Liver (tissue), 9 donors: ENCODE measurements around the gene NMNAT2. TPM values are rescaled to one million over a fixed set of nuclear protein-coding genes. Genes with fewer than 3 reads are reported as not detected.

Experiments
- DNase-seq: peaks from one replicate; pipeline ENCODE4 v3.0.0-alpha.2; 2017; ENCODE audit warnings: low spot score
- H3K27ac ChIP-seq, 2 donors: one replicate each; pipeline ENCODE4 v1.7.0; 2013; ENCODE audit warnings: inconsistent platforms in 2 of 2, low read length in 2 of 2, control low read depth in 1 of 2, low read depth in 1 of 2, mild to moderate bottlenecking in 1 of 2
- H3K27me3 ChIP-seq, 4 donors: one replicate each; pipeline versions ENCODE4 v1.6.1 to v1.7.0; 2013; ENCODE audit warnings: low read length in 3 of 4, inconsistent platforms in 1 of 4, mild to moderate bottlenecking in 1 of 4, moderate library complexity in 1 of 4; ENCODE audit not compliant: control insufficient read depth in 4 of 4, insufficient read depth in 4 of 4
- H3K36me3 ChIP-seq, 4 donors: one replicate each; pipeline versions ENCODE4 v1.6.1 to v1.7.0; 2013; ENCODE audit warnings: low read length in 3 of 4, mild to moderate bottlenecking in 3 of 4, low read depth in 1 of 4, moderate library complexity in 1 of 4; ENCODE audit not compliant: control insufficient read depth in 4 of 4, insufficient read depth in 3 of 4
- H3K4me1 ChIP-seq, 4 donors: one replicate each; pipeline versions ENCODE4 v1.6.1 to v1.7.0; 2013; ENCODE audit warnings: low read length in 3 of 4, mild to moderate bottlenecking in 3 of 4, moderate library complexity in 1 of 4; ENCODE audit not compliant: control insufficient read depth in 4 of 4, insufficient read depth in 4 of 4
- H3K4me3 ChIP-seq, 3 donors: one replicate each; pipeline versions ENCODE4 v1.6.1 to v1.7.0; 2013; ENCODE audit warnings: low read length in 3 of 3, control low read depth in 1 of 3, low read depth in 1 of 3, mild to moderate bottlenecking in 1 of 3
- H3K9ac ChIP-seq, 2 donors: one replicate each; pipeline ENCODE4 v1.7.0; 2013; ENCODE audit warnings: low read length in 2 of 2, mild to moderate bottlenecking in 2 of 2, moderate library complexity in 2 of 2, control low read depth in 1 of 2, low read depth in 1 of 2
- H3K9me3 ChIP-seq, 4 donors: one replicate each; pipeline versions ENCODE4 v1.6.1 to v1.7.0; 2013; ENCODE audit warnings: low read length in 3 of 4; ENCODE audit not compliant: control insufficient read depth in 4 of 4
- FOXA1 ChIP-seq: IDR thresholded peaks from 2 replicates; pipeline ENCODE4 v1.6.1; 2016; ENCODE audit warnings: antibody characterized with exemption
- FOXA2 ChIP-seq: IDR thresholded peaks from 2 replicates; pipeline ENCODE4 v1.6.1; 2016; ENCODE audit warnings: antibody characterized with exemption
- HNF4A ChIP-seq, 2 donors: conservative IDR thresholded peaks; 2 replicates each; pipeline ENCODE4 v1.6.1; 2016; ENCODE audit warnings: antibody characterized with exemption in 2 of 2, mild to moderate bottlenecking in 2 of 2
- MAX ChIP-seq: IDR thresholded peaks from 2 replicates; pipeline ENCODE4 v1.6.1; 2016; ENCODE audit warnings: antibody characterized with exemption
- NR2F2 ChIP-seq: IDR thresholded peaks from 2 replicates; pipeline ENCODE4 v1.6.1; 2016; ENCODE audit warnings: antibody characterized with exemption
- RAD21 ChIP-seq, 2 donors: IDR thresholded peaks; 2 replicates each; pipeline ENCODE4 v1.6.1; 2016; ENCODE audit warnings: antibody characterized with exemption in 2 of 2, mild to moderate bottlenecking in 2 of 2
- REST ChIP-seq: IDR thresholded peaks from 2 replicates; pipeline ENCODE4 v1.6.1; 2016; ENCODE audit warnings: antibody characterized with exemption, mild to moderate bottlenecking
- RXRA ChIP-seq, 2 donors: IDR thresholded peaks; 2 replicates each; pipeline ENCODE4 v1.6.1; 2017 to 2018; ENCODE audit warnings: antibody characterized with exemption in 2 of 2, mild to moderate bottlenecking in 1 of 2
- SP1 ChIP-seq: IDR thresholded peaks from 2 replicates; pipeline ENCODE4 v1.6.1; 2018; ENCODE audit warnings: antibody characterized with exemption, mild to moderate bottlenecking
- TAF1 ChIP-seq: conservative IDR thresholded peaks from 2 replicates; pipeline ENCODE4 v1.6.1; 2016; ENCODE audit warnings: antibody characterized with exemption, mild to moderate bottlenecking
- YY1 ChIP-seq: IDR thresholded peaks from 2 replicates; pipeline ENCODE4 v1.6.1; 2016; ENCODE audit warnings: antibody characterized with exemption, mild to moderate bottlenecking
- WGBS: extraction: QIAGEN DNeasy Blood & Tissue Kit; methylation state at CpG from one replicate; pipeline ENCODE4 v1.1.7; 2013; 5-methylcytosine and 5-hydroxymethylcytosine counted together
- polyA plus RNA-seq, 2 donors: library from polyadenylated mRNA; stranded (reverse) in 1 of 2; unstranded in 1 of 2; fragments of 200-250 nt in 1 of 2; fragments of >200 nt in 1 of 2; fragmentation: Nextera tagmentation in 1 of 2; extraction: Ambion mirVana in 1 of 2; gene quantifications; one replicate each; pipeline versions ENCODE4 v1.2.1 to v1.2.3, GENCODE V29; 2013 to 2015
- total RNA-seq, 2 donors: library from RNA; depleted of rRNA; stranded (reverse); fragments of >200 nt; gene quantifications; one replicate each; pipeline ENCODE4 v1.2.3, GENCODE V29; 2014
- TF ChIP-seq, protein P1 (sequence below): IDR thresholded peaks from 2 replicates; pipeline ENCODE4 v1.6.1; 2016; ENCODE audit warnings: antibody characterized with exemption
- TF ChIP-seq, protein P2 (sequence below): fragments of 150-350 bp; IDR thresholded peaks from 2 replicates; pipeline ENCODE4 v1.5.1; 2017; ENCODE audit warnings: improper control_type of control experiment, low read depth, low read length; ENCODE audit not compliant: missing input control
- TF ChIP-seq, protein P3 (sequence below): IDR thresholded peaks from 2 replicates; pipeline ENCODE4 v1.6.1; 2016; ENCODE audit warnings: antibody characterized with exemption
- donor health status: healthy.
- donor health status: healthy.
- donor health status: healthy.
- donor health status: healthy.
- donor health status: healthy.

The NMNAT2 gene
- total and polyA plus RNA-seq, 4 donors = under 0.01 to 0.07 (median 0.05) TPM; not detected in 1

GRCh38 chr1:183281553-183282091 lies 136.6 kb downstream of the NMNAT2 start:
- DNase-seq = peak; percentile 84
- 44% methylated on average over 12 of the region's 12 CpGs for WGBS
- Histone ChIP-seq H3K27ac (no peak overlapping the region), H3K9ac (no peak overlapping the region), H3K4me3 (no peak overlapping the region), H3K27me3 (no peaks in the 10 kb centered on the region), H3K9me3 (no peaks in the 10 kb centered on the region), H3K4me1 (peaks cover 0 to 3% (median 0%) of the 10 kb centered on the region in 4 donors), H3K36me3 (no peaks in the 10 kb centered on the region)
- TF ChIP-seq TAF1 = no peak
- peak; percentile 88 to 95 for TF ChIP-seq RAD21 (IDR thresholded peaks at IDR 0.05)
- TF ChIP-seq, protein P1, sequence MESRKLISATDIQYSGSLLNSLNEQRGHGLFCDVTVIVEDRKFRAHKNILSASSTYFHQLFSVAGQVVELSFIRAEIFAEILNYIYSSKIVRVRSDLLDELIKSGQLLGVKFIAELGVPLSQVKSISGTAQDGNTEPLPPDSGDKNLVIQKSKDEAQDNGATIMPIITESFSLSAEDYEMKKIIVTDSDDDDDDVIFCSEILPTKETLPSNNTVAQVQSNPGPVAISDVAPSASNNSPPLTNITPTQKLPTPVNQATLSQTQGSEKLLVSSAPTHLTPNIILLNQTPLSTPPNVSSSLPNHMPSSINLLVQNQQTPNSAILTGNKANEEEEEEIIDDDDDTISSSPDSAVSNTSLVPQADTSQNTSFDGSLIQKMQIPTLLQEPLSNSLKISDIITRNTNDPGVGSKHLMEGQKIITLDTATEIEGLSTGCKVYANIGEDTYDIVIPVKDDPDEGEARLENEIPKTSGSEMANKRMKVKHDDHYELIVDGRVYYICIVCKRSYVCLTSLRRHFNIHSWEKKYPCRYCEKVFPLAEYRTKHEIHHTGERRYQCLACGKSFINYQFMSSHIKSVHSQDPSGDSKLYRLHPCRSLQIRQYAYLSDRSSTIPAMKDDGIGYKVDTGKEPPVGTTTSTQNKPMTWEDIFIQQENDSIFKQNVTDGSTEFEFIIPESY = no peak
- TF ChIP-seq, protein P2, sequence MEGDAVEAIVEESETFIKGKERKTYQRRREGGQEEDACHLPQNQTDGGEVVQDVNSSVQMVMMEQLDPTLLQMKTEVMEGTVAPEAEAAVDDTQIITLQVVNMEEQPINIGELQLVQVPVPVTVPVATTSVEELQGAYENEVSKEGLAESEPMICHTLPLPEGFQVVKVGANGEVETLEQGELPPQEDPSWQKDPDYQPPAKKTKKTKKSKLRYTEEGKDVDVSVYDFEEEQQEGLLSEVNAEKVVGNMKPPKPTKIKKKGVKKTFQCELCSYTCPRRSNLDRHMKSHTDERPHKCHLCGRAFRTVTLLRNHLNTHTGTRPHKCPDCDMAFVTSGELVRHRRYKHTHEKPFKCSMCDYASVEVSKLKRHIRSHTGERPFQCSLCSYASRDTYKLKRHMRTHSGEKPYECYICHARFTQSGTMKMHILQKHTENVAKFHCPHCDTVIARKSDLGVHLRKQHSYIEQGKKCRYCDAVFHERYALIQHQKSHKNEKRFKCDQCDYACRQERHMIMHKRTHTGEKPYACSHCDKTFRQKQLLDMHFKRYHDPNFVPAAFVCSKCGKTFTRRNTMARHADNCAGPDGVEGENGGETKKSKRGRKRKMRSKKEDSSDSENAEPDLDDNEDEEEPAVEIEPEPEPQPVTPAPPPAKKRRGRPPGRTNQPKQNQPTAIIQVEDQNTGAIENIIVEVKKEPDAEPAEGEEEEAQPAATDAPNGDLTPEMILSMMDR = peak; percentile 95
- TF ChIP-seq RXRA (IDR thresholded peaks at IDR 0.05) = peak in 1 of 2 donors; percentile 5
- TF ChIP-seq SP1 = no peak
- TF ChIP-seq MAX = no peak

- no peak for TF ChIP-seq RAD21 (IDR thresholded peaks at IDR 0.05)
- Histone ChIP-seq H3K36me3 (no peaks in the 10 kb centered on the region), H3K27me3 (no peaks in the 10 kb centered on the region), H3K9me3 (no peaks in the 10 kb centered on the region), H3K4me3 (no peak overlapping the region), H3K9ac (no peak overlapping the region), H3K4me1 (peaks cover 0 to 3% (median 0%) of the 10 kb centered on the region in 4 donors), H3K27ac (no peak overlapping the region)
- 97% methylated on average over 2 of the region's 2 CpGs for WGBS
- no peak for DNase-seq
Observed at GRCh38 chr1:183281039-183281438, 137.1 kb downstream of the NMNAT2 start.

GRCh38 chr1:183279835-183280234 lies 138.3 kb downstream of the NMNAT2 start:
- H3K9ac ChIP-seq = no peak overlapping the region
- H3K9me3 ChIP-seq = no peaks in the 10 kb centered on the region
- no peak for DNase-seq
- H3K4me1 ChIP-seq = peaks cover 0 to 3% (median 0%) of the 10 kb centered on the region in 4 donors
- WGBS = 73% methylated on average over 6 of the region's 6 CpGs
- peak overlapping the region in 1 of 2 donors; percentile 21 for H3K27ac ChIP-seq
- no peaks in the 10 kb centered on the region for H3K27me3 ChIP-seq
- H3K4me3 ChIP-seq = no peak overlapping the region
- no peaks in the 10 kb centered on the region for H3K36me3 ChIP-seq
- TF ChIP-seq REST (no peak), FOXA2 (no peak), MAX (no peak), YY1 (no peak), TAF1 (no peak), NR2F2 (no peak), FOXA1 (no peak), RAD21 (IDR thresholded peaks at IDR 0.05) (no peak), RXRA (IDR thresholded peaks at IDR 0.05) (no peak), HNF4A (conservative IDR thresholded peaks at IDR 0.05) (no peak)
- TF ChIP-seq, protein P2 = no peak
- TF ChIP-seq, protein P3, sequence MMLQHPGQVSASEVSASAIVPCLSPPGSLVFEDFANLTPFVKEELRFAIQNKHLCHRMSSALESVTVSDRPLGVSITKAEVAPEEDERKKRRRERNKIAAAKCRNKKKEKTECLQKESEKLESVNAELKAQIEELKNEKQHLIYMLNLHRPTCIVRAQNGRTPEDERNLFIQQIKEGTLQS = no peak
